HepG2 (cell line): ENCODE data around the gene PEX14. TPM values are rescaled to one million over a fixed set of nuclear protein-coding genes. Genes with fewer than 3 reads are reported as not detected.

ENCODE experiments used
- ADNP ChIP-seq: sonication (generic); formaldehyde crosslinking; IDR thresholded peaks from 2 replicates; pipeline ENCODE4 v1.4.0; 2020; ENCODE audit warnings: missing genetic modification reagents
- BATF2 ChIP-seq: sonication (generic); formaldehyde crosslinking; IDR thresholded peaks from 2 replicates; pipeline ENCODE4 v1.8.0; 2022; ENCODE audit warnings: mild to moderate bottlenecking, missing genetic modification reagents, moderate library complexity
- CBX5 ChIP-seq: sonication (generic); formaldehyde crosslinking; IDR thresholded peaks from 2 replicates; pipeline ENCODE4 v1.4.0; 2020; ENCODE audit warnings: missing genetic modification reagents, borderline replicate concordance
- FOSL2 ChIP-seq: sonication (generic); formaldehyde crosslinking; IDR thresholded peaks from 2 replicates; pipeline ENCODE4 v1.4.0; 2020; ENCODE audit warnings: missing genetic modification reagents
- FOXK2 ChIP-seq: fragments of 450-650 bp; IDR thresholded peaks from 2 replicates; pipeline ENCODE4 v1.6.1; 2016
- NFKB2 ChIP-seq: sonication (generic); formaldehyde crosslinking; IDR thresholded peaks from 2 replicates; pipeline ENCODE4 v1.4.0; 2020; ENCODE audit warnings: missing genetic modification reagents, borderline replicate concordance
- SMYD3 ChIP-seq: sonication (generic); formaldehyde crosslinking; IDR thresholded peaks from 2 replicates; pipeline ENCODE4 v1.8.1; 2023; ENCODE audit warnings: mild to moderate bottlenecking, missing genetic modification reagents
- SNAPC4 ChIP-seq: sonication (generic); formaldehyde crosslinking; IDR thresholded peaks from 2 replicates; pipeline ENCODE4 v1.4.0; 2020; ENCODE audit warnings: mild to moderate bottlenecking, missing genetic modification reagents
- SOX13 ChIP-seq, 3 experiments: fragments of 450-650 bp in 1 of 3; sonication (generic) in 1 of 3; formaldehyde crosslinking in 1 of 3; IDR thresholded peaks in 2 of 3; conservative IDR thresholded peaks in 1 of 3; 2 replicates each; pipeline versions ENCODE4 v1.5.0 to v1.6.1; 2016 to 2020; ENCODE audit warnings: antibody characterized with exemption in 1 of 3, mild to moderate bottlenecking in 1 of 3, missing compliant biosample characterization in 1 of 3, missing genetic modification reagents in 1 of 3, moderate library complexity in 1 of 3
- SRF ChIP-seq: IDR thresholded peaks from 2 replicates; pipeline ENCODE4 v1.6.1; 2011; ENCODE audit warnings: mild to moderate bottlenecking, low read depth, low read length, moderate library complexity
- TBL1XR1 ChIP-seq: fragments of 150-350 bp; IDR thresholded peaks from 2 replicates; pipeline ENCODE4 v1.6.1; 2014; ENCODE audit warnings: borderline replicate concordance, low read length; ENCODE audit not compliant: partially characterized antibody
- ZFP62 ChIP-seq: sonication (generic); formaldehyde crosslinking; IDR thresholded peaks from 2 replicates; pipeline ENCODE4 v1.4.0; 2020; ENCODE audit warnings: missing genetic modification reagents
- ZNF280D ChIP-seq: sonication (generic); formaldehyde crosslinking; IDR thresholded peaks from 2 replicates; pipeline ENCODE4 v1.5.1; 2020; ENCODE audit warnings: mild to moderate bottlenecking, missing genetic modification reagents
- ZNF34 ChIP-seq: sonication (generic); formaldehyde crosslinking; IDR thresholded peaks from 2 replicates; pipeline ENCODE4 v1.4.0; 2020; ENCODE audit warnings: mild to moderate bottlenecking, missing genetic modification reagents, borderline replicate concordance
- polyA plus RNA-seq, 8 experiments: library from polyadenylated mRNA; depleted of rRNA in 3 of 8; stranded (reverse) in 7 of 8; unstranded in 1 of 8; fragments of >200 nt; fragmentation: Illumina TruSeq in 4 of 8; extraction: Trizol in 4 of 8; gene quantifications; 2 replicates each; pipeline versions ENCODE4 v1.2.1 to v1.2.3, GENCODE V29; 2011 to 2016; ENCODE audit warnings: low read depth in 4 of 8, missing spikeins in 1 of 8, mixed read lengths in 1 of 8; ENCODE audit not compliant: insufficient read depth in 1 of 8
- total RNA-seq, 5 experiments: library from RNA; depleted of rRNA; stranded (reverse); fragments of >200 nt; fragmentation: Illumina TruSeq; extraction: Trizol; gene quantifications; 2 replicates each; pipeline ENCODE4 v1.2.3, GENCODE V29; 2016; ENCODE audit warnings: low read depth in 1 of 5

PEX14 gene
- total and polyA plus RNA-seq, 2 of the 13 experiments (the other 11 are each of a cell fraction or from before 2014, with no cell fraction given), result 6.5 to 9.9 TPM

- TF ChIP-seq SRF (no peak), ADNP (CRISPR knock-in tag) (no peak), TBL1XR1 (no peak), SNAPC4 (CRISPR knock-in tag) (no peak), BATF2 (no peak), CBX5 (CRISPR knock-in tag) (no peak), ZNF34 (CRISPR knock-in tag) (no peak), FOXK2 (no peak), FOSL2 (CRISPR knock-in tag) (peak; percentile 83), SOX13 (IDR thresholded peaks at IDR 0.05) (no peak), SOX13 (CRISPR knock-in tag; conservative IDR thresholded peaks at IDR 0.05 in 1 of 2, IDR thresholded peaks at IDR 0.05 in 1 of 2) (peak in 1 of 2 experiments; percentile 41; a peak in 2 of 4 replicates), ZFP62 (no peak), NFKB2 (0 out of 2 replicates have a peak, but pooled peaks have one; percentile 47), ZNF280D (CRISPR knock-in tag) (0 out of 2 replicates have a peak, but pooled peaks have one; percentile 47), SMYD3 (CRISPR knock-in tag) (no peak)
Observed at GRCh38 chr1:10599194-10599861, 124.6 kb downstream of the PEX14 start (continued).
